HepG2 (cell line): ENCODE measurements around the gene HLF. TPM values are rescaled to one million over a fixed set of nuclear protein-coding genes. Genes with fewer than 3 reads are reported as not detected.
A peak's percentile ranks its signal among the peaks of the same experiment; 100 is the strongest.

Experiments
- EHMT2 ChIP-seq: fragments of 200-600 bp; sonication (generic); IDR thresholded peaks from 2 replicates; pipeline ENCODE4 v1.7.0; 2017; ENCODE audit warnings: antibody characterized with exemption, low read depth, low read length, borderline replicate concordance
- PCBP2 ChIP-seq: fragments of 200-400 bp; formaldehyde crosslinking; optimal IDR thresholded peaks from 2 replicates; pipeline ENCODE3; 2018; ENCODE audit warnings: low read length, low read depth; ENCODE audit not compliant: poor library complexity, severe bottlenecking
- PHF5A ChIP-seq: IDR thresholded peaks from one replicate; pipeline ENCODE4 v1.6.1; 2018; ENCODE audit warnings: low read depth, missing genetic modification reagents; ENCODE audit not compliant: unreplicated experiment
- REL ChIP-seq: sonication (generic); formaldehyde crosslinking; conservative IDR thresholded peaks from 2 replicates; pipeline ENCODE4 v1.8.0; 2022; ENCODE audit warnings: mild to moderate bottlenecking, missing genetic modification reagents, moderate library complexity
- SMAD1 ChIP-seq: sonication (generic); formaldehyde crosslinking; IDR thresholded peaks from 2 replicates; pipeline ENCODE4 v1.4.0; 2020; ENCODE audit warnings: missing genetic modification reagents, low read depth, mild to moderate bottlenecking, borderline replicate concordance
- SMAD3 ChIP-seq: sonication (generic); formaldehyde crosslinking; IDR thresholded peaks from 2 replicates; pipeline ENCODE4 v1.4.0; 2020; ENCODE audit warnings: missing genetic modification reagents
- SP140L ChIP-seq: sonication (generic); formaldehyde crosslinking; IDR thresholded peaks from 2 replicates; pipeline ENCODE4 v1.4.0; 2020; ENCODE audit warnings: missing genetic modification reagents, borderline replicate concordance
- ZIK1 ChIP-seq: sonication (generic); formaldehyde crosslinking; IDR thresholded peaks from 2 replicates; pipeline ENCODE4 v1.5.0; 2020; ENCODE audit warnings: mild to moderate bottlenecking, low read depth, missing genetic modification reagents, borderline replicate concordance
- ZKSCAN8 ChIP-seq: IDR thresholded peaks from 2 replicates; pipeline ENCODE4 v1.6.1; 2016; ENCODE audit warnings: borderline replicate concordance, missing genetic modification reagents, missing compliant biosample characterization
- ZMYM2 ChIP-seq: sonication (generic); formaldehyde crosslinking; IDR thresholded peaks from 2 replicates; pipeline ENCODE4 v1.8.0; 2022; ENCODE audit warnings: mild to moderate bottlenecking, missing genetic modification reagents
- ZNF747 ChIP-seq: sonication (generic); formaldehyde crosslinking; IDR thresholded peaks from 2 replicates; pipeline ENCODE4 v1.8.1; 2023; ENCODE audit warnings: missing genetic modification reagents, mild to moderate bottlenecking, borderline replicate concordance
- polyA plus RNA-seq, 8 experiments: library from polyadenylated mRNA; depleted of rRNA in 3 of 8; stranded (reverse) in 7 of 8; unstranded in 1 of 8; fragments of >200 nt; fragmentation: Illumina TruSeq in 4 of 8; extraction: Trizol in 4 of 8; gene quantifications; 2 replicates each; pipeline versions ENCODE4 v1.2.1 to v1.2.3, GENCODE V29; 2011 to 2016; ENCODE audit warnings: low read depth in 4 of 8, missing spikeins in 1 of 8, mixed read lengths in 1 of 8; ENCODE audit not compliant: insufficient read depth in 1 of 8
- total RNA-seq, 5 experiments: library from RNA; depleted of rRNA; stranded (reverse); fragments of >200 nt; fragmentation: Illumina TruSeq; extraction: Trizol; gene quantifications; 2 replicates each; pipeline ENCODE4 v1.2.3, GENCODE V29; 2016; ENCODE audit warnings: low read depth in 1 of 5
- TF ChIP-seq, protein P1 (sequence below): IDR thresholded peaks from 2 replicates; pipeline ENCODE4 v1.6.1; 2016; ENCODE audit warnings: low read depth, borderline replicate concordance
- TF ChIP-seq, protein P2 (sequence below): IDR thresholded peaks from 2 replicates; pipeline ENCODE4 v1.4.0; 2020; ENCODE audit warnings: mild to moderate bottlenecking, missing genetic modification reagents
- TF ChIP-seq, protein P3 (sequence below): sonication (generic); formaldehyde crosslinking; IDR thresholded peaks from 2 replicates; pipeline ENCODE4 v1.4.0; 2020; ENCODE audit warnings: mild to moderate bottlenecking, missing genetic modification reagents
- TF ChIP-seq, protein P4 (sequence below): sonication (generic); formaldehyde crosslinking; IDR thresholded peaks from 2 replicates; pipeline ENCODE4 v1.4.0; 2020; ENCODE audit warnings: mild to moderate bottlenecking, missing genetic modification reagents

HLF gene
- total and polyA plus RNA-seq, 2 of the 13 experiments (the other 11 are each of a cell fraction or from before 2014, with no cell fraction given), result 202 to 346 TPM

DNA sequence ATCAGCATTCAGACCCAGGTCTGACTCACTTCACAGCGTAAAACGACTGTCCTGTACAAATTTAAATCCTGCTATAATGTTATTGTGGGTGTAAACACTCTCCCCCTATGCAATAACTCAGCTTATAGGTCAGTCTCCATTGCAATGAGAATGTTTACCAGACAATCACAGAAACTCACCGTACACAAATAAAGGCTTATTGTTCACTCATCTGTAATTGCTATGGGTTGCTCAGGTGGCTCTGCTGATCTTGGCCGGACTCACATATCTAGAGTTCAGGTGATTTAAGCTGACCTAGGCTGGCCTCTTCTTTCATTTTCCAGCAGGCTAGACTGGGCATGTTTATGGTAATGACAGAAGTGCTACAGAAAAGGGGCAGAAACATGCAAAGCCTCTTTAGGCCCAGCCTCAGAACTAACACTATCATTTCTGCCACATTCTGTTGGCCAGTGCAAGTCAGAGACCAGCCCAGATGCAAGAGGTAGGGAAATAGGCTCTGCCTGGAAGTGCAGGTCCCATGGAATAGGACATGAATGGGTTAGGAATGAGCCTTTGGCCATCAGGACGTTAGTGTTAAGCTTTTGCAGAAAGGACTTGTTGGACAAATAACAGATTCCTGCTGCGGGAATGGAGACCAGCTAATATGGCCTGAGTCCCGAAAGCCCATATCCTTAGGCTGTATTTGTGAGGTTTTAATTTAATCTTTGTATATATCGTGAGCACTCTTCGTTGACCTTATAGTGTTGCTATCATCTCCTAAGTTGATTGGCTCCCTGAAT is 44.0 kb downstream of the HLF start (continued):
- TF ChIP-seq ZMYM2 (CRISPR knock-in tag), result no peak
- TF ChIP-seq PHF5A (CRISPR knock-in tag), result no peak
- no peak for TF ChIP-seq ZKSCAN8
- TF ChIP-seq PCBP2, result no peak
- TF ChIP-seq, protein P1, sequence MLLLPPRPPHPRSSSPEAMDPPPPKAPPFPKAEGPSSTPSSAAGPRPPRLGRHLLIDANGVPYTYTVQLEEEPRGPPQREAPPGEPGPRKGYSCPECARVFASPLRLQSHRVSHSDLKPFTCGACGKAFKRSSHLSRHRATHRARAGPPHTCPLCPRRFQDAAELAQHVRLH (CRISPR knock-in tag), result no peak
- no peak for TF ChIP-seq EHMT2
- TF ChIP-seq, protein P2, sequence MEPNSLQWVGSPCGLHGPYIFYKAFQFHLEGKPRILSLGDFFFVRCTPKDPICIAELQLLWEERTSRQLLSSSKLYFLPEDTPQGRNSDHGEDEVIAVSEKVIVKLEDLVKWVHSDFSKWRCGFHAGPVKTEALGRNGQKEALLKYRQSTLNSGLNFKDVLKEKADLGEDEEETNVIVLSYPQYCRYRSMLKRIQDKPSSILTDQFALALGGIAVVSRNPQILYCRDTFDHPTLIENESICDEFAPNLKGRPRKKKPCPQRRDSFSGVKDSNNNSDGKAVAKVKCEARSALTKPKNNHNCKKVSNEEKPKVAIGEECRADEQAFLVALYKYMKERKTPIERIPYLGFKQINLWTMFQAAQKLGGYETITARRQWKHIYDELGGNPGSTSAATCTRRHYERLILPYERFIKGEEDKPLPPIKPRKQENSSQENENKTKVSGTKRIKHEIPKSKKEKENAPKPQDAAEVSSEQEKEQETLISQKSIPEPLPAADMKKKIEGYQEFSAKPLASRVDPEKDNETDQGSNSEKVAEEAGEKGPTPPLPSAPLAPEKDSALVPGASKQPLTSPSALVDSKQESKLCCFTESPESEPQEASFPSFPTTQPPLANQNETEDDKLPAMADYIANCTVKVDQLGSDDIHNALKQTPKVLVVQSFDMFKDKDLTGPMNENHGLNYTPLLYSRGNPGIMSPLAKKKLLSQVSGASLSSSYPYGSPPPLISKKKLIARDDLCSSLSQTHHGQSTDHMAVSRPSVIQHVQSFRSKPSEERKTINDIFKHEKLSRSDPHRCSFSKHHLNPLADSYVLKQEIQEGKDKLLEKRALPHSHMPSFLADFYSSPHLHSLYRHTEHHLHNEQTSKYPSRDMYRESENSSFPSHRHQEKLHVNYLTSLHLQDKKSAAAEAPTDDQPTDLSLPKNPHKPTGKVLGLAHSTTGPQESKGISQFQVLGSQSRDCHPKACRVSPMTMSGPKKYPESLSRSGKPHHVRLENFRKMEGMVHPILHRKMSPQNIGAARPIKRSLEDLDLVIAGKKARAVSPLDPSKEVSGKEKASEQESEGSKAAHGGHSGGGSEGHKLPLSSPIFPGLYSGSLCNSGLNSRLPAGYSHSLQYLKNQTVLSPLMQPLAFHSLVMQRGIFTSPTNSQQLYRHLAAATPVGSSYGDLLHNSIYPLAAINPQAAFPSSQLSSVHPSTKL (CRISPR knock-in tag), result peak; percentile 36; the same call in 1 of the 2 replicates
- TF ChIP-seq ZIK1 (CRISPR knock-in tag), result no peak
- TF ChIP-seq SMAD3, result 0 out of 2 replicates have a peak, but pooled peaks have one; percentile 40
- TF ChIP-seq SMAD1 (CRISPR knock-in tag), result no peak
- no peak for TF ChIP-seq ZNF747 (CRISPR knock-in tag)
- TF ChIP-seq REL (CRISPR knock-in tag), result 0 out of 2 replicates have a peak, but pooled peaks have one; percentile 16
- TF ChIP-seq, protein P3, sequence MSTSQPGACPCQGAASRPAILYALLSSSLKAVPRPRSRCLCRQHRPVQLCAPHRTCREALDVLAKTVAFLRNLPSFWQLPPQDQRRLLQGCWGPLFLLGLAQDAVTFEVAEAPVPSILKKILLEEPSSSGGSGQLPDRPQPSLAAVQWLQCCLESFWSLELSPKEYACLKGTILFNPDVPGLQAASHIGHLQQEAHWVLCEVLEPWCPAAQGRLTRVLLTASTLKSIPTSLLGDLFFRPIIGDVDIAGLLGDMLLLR (CRISPR knock-in tag), result no peak
- no peak for TF ChIP-seq SP140L (CRISPR knock-in tag)
- TF ChIP-seq, protein P4, sequence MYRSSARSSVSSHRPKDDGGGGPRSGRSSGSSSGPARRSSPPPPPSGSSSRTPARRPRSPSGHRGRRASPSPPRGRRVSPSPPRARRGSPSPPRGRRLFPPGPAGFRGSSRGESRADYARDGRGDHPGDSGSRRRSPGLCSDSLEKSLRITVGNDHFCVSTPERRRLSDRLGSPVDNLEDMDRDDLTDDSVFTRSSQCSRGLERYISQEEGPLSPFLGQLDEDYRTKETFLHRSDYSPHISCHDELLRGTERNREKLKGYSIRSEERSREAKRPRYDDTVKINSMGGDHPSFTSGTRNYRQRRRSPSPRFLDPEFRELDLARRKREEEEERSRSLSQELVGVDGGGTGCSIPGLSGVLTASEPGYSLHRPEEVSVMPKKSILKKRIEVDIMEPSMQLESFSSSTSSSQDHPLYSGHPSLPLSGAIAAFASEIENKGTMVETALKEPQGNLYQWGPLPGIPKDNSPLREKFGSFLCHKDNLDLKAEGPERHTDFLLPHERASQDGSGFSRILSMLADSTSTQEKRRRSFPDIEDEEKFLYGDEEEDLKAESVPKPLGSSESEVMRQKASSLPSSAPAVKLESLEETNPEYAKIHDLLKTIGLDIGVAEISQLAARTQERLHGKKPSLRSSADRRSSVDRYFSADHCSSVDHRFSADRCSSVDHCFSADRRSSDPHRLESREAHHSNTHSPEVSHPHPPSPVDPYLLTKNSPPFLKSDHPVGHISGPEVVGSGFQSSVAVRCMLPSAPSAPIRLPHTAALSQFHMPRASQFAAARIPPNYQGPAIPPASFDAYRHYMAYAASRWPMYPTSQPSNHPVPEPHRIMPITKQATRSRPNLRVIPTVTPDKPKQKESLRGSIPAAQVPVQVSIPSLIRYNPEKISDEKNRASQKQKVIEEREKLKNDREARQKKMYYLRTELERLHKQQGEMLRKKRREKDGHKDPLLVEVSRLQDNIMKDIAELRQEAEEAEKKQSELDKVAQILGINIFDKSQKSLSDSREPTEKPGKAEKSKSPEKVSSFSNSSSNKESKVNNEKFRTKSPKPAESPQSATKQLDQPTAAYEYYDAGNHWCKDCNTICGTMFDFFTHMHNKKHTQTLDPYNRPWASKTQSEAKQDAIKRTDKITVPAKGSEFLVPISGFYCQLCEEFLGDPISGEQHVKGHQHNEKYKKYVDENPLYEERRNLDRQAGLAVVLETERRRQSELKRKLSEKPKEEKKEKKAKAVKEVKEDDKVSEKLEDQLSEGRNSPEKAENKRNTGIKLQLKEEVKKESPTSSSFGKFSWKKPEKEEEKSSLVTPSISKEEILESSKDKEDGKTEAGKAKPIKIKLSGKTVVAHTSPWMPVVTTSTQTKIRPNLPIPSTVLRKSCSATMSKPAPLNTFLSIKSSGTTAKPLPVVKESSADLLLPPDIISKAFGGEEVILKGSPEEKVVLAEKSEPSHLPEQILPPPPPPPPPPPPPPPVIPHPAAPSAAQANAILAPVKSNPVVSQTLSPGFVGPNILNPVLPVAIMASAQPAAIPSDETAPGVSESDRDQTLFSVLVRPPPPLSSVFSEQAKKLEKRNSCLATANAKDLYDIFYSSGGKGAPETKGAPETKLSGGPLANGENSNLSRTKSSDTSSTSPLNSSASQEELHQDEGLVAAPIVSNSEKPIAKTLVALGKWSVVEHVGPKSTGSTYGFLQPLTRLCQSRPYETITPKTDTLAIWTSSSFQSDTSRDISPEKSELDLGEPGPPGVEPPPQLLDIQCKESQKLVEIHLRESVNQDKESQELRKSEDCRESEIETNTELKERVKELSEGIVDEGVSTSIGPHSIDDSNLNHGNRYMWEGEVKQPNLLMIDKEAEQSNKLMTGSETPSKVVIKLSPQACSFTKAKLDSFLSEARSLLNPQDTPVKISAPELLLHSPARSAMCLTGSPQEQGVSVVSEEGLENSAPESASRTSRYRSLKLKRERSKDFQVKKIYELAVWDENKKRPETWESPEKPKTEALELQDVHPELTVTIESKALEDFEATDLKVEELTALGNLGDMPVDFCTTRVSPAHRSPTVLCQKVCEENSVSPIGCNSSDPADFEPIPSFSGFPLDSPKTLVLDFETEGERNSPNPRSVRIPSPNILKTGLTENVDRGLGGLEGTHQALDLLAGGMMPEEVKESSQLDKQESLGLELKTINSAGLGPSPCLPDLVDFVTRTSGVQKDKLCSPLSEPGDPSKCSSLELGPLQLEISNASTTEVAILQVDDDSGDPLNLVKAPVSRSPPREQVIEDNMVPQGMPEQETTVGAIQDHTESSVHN (CRISPR knock-in tag), result no peak
